OCI-LY7 (cell line): ENCODE measurements around the gene PARN. TPM values are rescaled to one million over a fixed set of nuclear protein-coding genes. Genes with fewer than 3 reads are reported as not detected.

ENCODE experiments used
- BruUV-seq: library from RNA; stranded (reverse); fragments of 400-500 nt; replicated peaks from 2 replicates; lab custom pipeline; 2021; lab: Mats Ljungman, UMichigan
- CTCF ChIA-PET: fragments of 300-600 bp; sonication (Branson Sonifier 250); formaldehyde crosslinking; loops from one replicate; lab custom pipeline; 2022; ENCODE audit warnings: antibody characterized with exemption; ENCODE audit not compliant: unreplicated experiment; lab: Charles Lee
- POLR2A ChIA-PET: fragments of 300-600 bp; sonication (Branson Sonifier 250); formaldehyde crosslinking; loops from one replicate; lab custom pipeline; 2022; ENCODE audit warnings: antibody characterized with exemption; lab: Charles Lee
- DNase-seq: peaks from one replicate; pipeline ENCODE4 v3.0.0-alpha.2; 2015; ENCODE audit warnings: low spot score
- H2AFZ ChIP-seq: fragments of 200-600 bp; sonication (generic), shearing (Covaris generic); 2 replicates; pipeline ENCODE4 v1.6.1; 2014; ENCODE audit warnings: mild to moderate bottlenecking, antibody characterized with exemption, low read length, moderate library complexity
- H3K27ac ChIP-seq: fragments of 200-600 bp; sonication (generic); 2 replicates; pipeline ENCODE4 v1.5.1; 2014; ENCODE audit warnings: mixed run types, low read depth, mild to moderate bottlenecking, moderate library complexity, low read length, inconsistent platforms; ENCODE audit not compliant: poor library complexity, severe bottlenecking
- H3K36me3 ChIP-seq: fragments of 200-600 bp; sonication (generic); 2 replicates; pipeline ENCODE4 v1.6.1; 2014; ENCODE audit warnings: mild to moderate bottlenecking, antibody characterized with exemption, low read length, moderate library complexity, mixed read lengths; ENCODE audit not compliant: insufficient read depth
- H3K4me1 ChIP-seq: fragments of 200-600 bp; sonication (generic); 2 replicates; pipeline ENCODE4 v1.5.1; 2014; ENCODE audit warnings: mild to moderate bottlenecking, low read length; ENCODE audit not compliant: insufficient read depth, poor library complexity, severe bottlenecking
- H3K4me2 ChIP-seq: fragments of 200-600 bp; sonication (generic); 2 replicates; pipeline ENCODE4 v1.6.1; 2014; ENCODE audit warnings: mild to moderate bottlenecking, low read length
- H3K4me3 ChIP-seq: fragments of 200-600 bp; sonication (generic); 2 replicates; pipeline ENCODE4 v1.5.1; 2014; ENCODE audit warnings: mild to moderate bottlenecking, low read depth, low read length; ENCODE audit not compliant: poor library complexity, severe bottlenecking
- H3K79me2 ChIP-seq: fragments of 200-600 bp; sonication (generic); 2 replicates; pipeline ENCODE4 v1.6.1; 2016; ENCODE audit warnings: low read depth, mild to moderate bottlenecking, low read length, moderate library complexity, mixed read lengths; ENCODE audit not compliant: insufficient read depth
- H3K9me2 ChIP-seq: fragments of 200-600 bp; sonication (generic); 2 replicates; pipeline ENCODE4 v1.6.1; 2016; ENCODE audit warnings: mild to moderate bottlenecking, low read length, mixed read lengths; ENCODE audit not compliant: insufficient read depth
- H3K9me3 ChIP-seq: fragments of 200-600 bp; sonication (generic); 2 replicates; pipeline ENCODE4 v1.6.1; 2014; ENCODE audit warnings: mild to moderate bottlenecking, mixed run types, low read length, mixed read lengths
- H4K20me1 ChIP-seq: fragments of 200-600 bp; sonication (generic); 2 replicates; pipeline ENCODE4 v1.6.1; 2014; ENCODE audit warnings: mild to moderate bottlenecking, antibody characterized with exemption, low read length, moderate library complexity, mixed read lengths; ENCODE audit not compliant: insufficient read depth
- CTCF ChIP-seq: fragments of 200-600 bp; sonication (generic); conservative IDR thresholded peaks from 2 replicates; pipeline ENCODE4 v1.5.1; 2014; ENCODE audit warnings: mild to moderate bottlenecking, antibody characterized with exemption, low read length, moderate library complexity, mixed read lengths
- EZH2phosphoT487 ChIP-seq: fragments of 200-600 bp; sonication (generic); IDR thresholded peaks from 2 replicates; pipeline ENCODE4 v1.6.1; 2018; ENCODE audit warnings: low read depth, borderline replicate concordance, mild to moderate bottlenecking, mixed run types, antibody characterized with exemption, low read length, moderate library complexity, mixed read lengths
- intact Hi-C: fragments of 100-400 bp; cut with micrococcal nuclease; formaldehyde crosslinking; loops from one replicate; pipeline ENCODE4 v1.10.0; 2022; ENCODE audit not compliant: unreplicated experiment
- total RNA-seq, 2 experiments: library from RNA; depleted of rRNA in 1 of 2; stranded (reverse); fragments of >200 nt in 1 of 2; shearing (Covaris generic) in 1 of 2; gene quantifications; 2 replicates each; pipeline ENCODE4 v1.2.3, GENCODE V29; 2014 to 2022

PARN gene
- total RNA-seq, 2 experiments from 2014 or later = 40.1 to 76.5 TPM

GRCh38 chr16:14485811-14486519, 144.1 kb downstream of the PARN start:
- CTCF ChIA-PET = no interaction called here
- Histone ChIP-seq H3K9me3 (no peaks in the 10 kb centered on the region), H3K4me1 (peaks cover 9% of the 10 kb centered on the region), H3K79me2 (no peaks in the 10 kb centered on the region), H3K4me3 (no peak overlapping the region), H2AFZ (no peak overlapping the region), H4K20me1 (no peaks in the 10 kb centered on the region), H3K4me2 (no peak overlapping the region), H3K36me3 (peaks cover 35% of the 10 kb centered on the region), H3K27ac (no peak overlapping the region), H3K9me2 (no peaks in the 10 kb centered on the region)
- no TSS peak for BruUV-seq
- no peak for DNase-seq
- POLR2A ChIA-PET = no interaction called here
- no peak for TF ChIP-seq EZH2phosphoT487
- no peak; the same call in 1 of the 2 replicates for TF ChIP-seq CTCF
- intact Hi-C loops = no loop called here

- Histone ChIP-seq H3K4me1 (peaks cover 9% of the 10 kb centered on the region), H2AFZ (no peak overlapping the region), H3K36me3 (peaks cover 41% of the 10 kb centered on the region), H3K9me2 (no peaks in the 10 kb centered on the region), H3K27ac (no peak overlapping the region), H3K4me3 (no peak overlapping the region), H3K79me2 (no peaks in the 10 kb centered on the region), H4K20me1 (no peaks in the 10 kb centered on the region), H3K4me2 (no peak overlapping the region), H3K9me3 (no peaks in the 10 kb centered on the region)
- intact Hi-C loops = no loop called here
- no peak for TF ChIP-seq CTCF
- no peak for TF ChIP-seq EZH2phosphoT487
- ChIA-PET CTCF (no interaction called here), POLR2A (no interaction called here)
- no TSS peak for BruUV-seq
- no peak for DNase-seq
Measured at GRCh38 chr16:14485121-14485551, 144.9 kb downstream of the PARN start.

- Histone ChIP-seq H3K79me2 (no peaks in the 10 kb centered on the region), H3K4me2 (no peak overlapping the region), H2AFZ (no peak overlapping the region), H3K4me3 (no peak overlapping the region), H3K4me1 (peaks cover 9% of the 10 kb centered on the region), H3K9me3 (peaks cover 10% of the 10 kb centered on the region; the same call in 1 of the 2 replicates), H3K36me3 (peaks cover 54% of the 10 kb centered on the region), H4K20me1 (no peaks in the 10 kb centered on the region), H3K9me2 (no peaks in the 10 kb centered on the region), H3K27ac (no peak overlapping the region)
- CTCF ChIA-PET = no interaction called here
- TF ChIP-seq CTCF = no peak
- TF ChIP-seq EZH2phosphoT487 = no peak
- POLR2A ChIA-PET = interaction anchor here (0.6 kb wide), 1 partner anchor 106 kb away, joined by 4 read pairs; no protein-coding TSS in a partner anchor
- intact Hi-C loops = no loop called here
- no TSS peak for BruUV-seq
- DNase-seq = no peak
Measured at GRCh38 chr16:14483819-14484385, 146.2 kb downstream of the PARN start.
